A549 (cell line): ENCODE data around the gene ANKEF1. TPM values are rescaled to one million over a fixed set of nuclear protein-coding genes. Genes with fewer than 3 reads are reported as not detected.
A peak's percentile ranks its signal among the peaks of the same experiment; 100 is the strongest.

Experiments used
- ATAC-seq, 2 experiments: fragments of 200-7000 bp in 1 of 2; fragments of >200 bp in 1 of 2; cut with Nextera tagmentation in 1 of 2; cut with Tn5 transposase in 1 of 2; 3 replicates each; pipeline versions ENCODE4 v1.8.0 to v1.9.1; 2018 to 2020; ENCODE audit warnings: mild to moderate bottlenecking in 1 of 2, moderate library complexity in 1 of 2
- CTCF ChIA-PET: fragments of 300-600 bp; sonication (Branson Sonifier 250); formaldehyde crosslinking; extraction: SDS; loops from one replicate; lab custom pipeline; 2021; ENCODE audit warnings: antibody characterized with exemption, inconsistent platforms; lab: Yijun Ruan, JAX
- POLR2A ChIA-PET: fragments of 350-600 bp; formaldehyde crosslinking; extraction: SDS; loops from one replicate; lab custom pipeline; 2021; ENCODE audit warnings: antibody characterized with exemption, inconsistent platforms; lab: Yijun Ruan, JAX
- DNase-seq, 2 experiments: peaks; one replicate each; pipeline versions ENCODE4 v3.0.0 to v3.0.0-alpha.2; 2011 to 2016; ENCODE audit warnings: low read depth in 1 of 2, low spot score in 1 of 2
- FAIRE-seq: peaks from 2 replicates; lab custom pipeline; 2011; peaks lifted over from hg19 to GRCh38; lab: Jason Lieb, UNC
- H3K27ac ChIP-seq, 2 experiments: fragments of >200 bp; sonication (Bioruptor Twin); formaldehyde crosslinking; 3 replicates each; pipeline ENCODE4 v1.5.1; 2016 to 2017
- H3K4me1 ChIP-seq: fragments of >200 bp; sonication (Bioruptor Twin); formaldehyde crosslinking; 3 replicates; pipeline ENCODE4 v1.6.1; 2016
- H3K4me2 ChIP-seq: fragments of >200 bp; sonication (Bioruptor Twin); formaldehyde crosslinking; 3 replicates; pipeline ENCODE4 v1.6.1; 2016
- H3K4me3 ChIP-seq: fragments of >200 bp; sonication (Bioruptor Twin); formaldehyde crosslinking; 3 replicates; pipeline ENCODE4 v1.5.1; 2016
- H3K9me3 ChIP-seq: fragments of >200 bp; sonication (Bioruptor Twin); formaldehyde crosslinking; 3 replicates; pipeline ENCODE4 v1.6.1; 2016
- CEBPB ChIP-seq, 2 experiments: fragments of >200 bp in 1 of 2; sonication (Bioruptor Twin) in 1 of 2; formaldehyde crosslinking in 1 of 2; IDR thresholded peaks; 2 replicates each; pipeline ENCODE4 v1.6.1; 2012 to 2016
- EHF ChIP-seq: fragments of 250-450 bp; sonication (Bioruptor Pico); IDR thresholded peaks from 2 replicates; pipeline ENCODE4 v1.5.0; 2020; ENCODE audit warnings: mild to moderate bottlenecking
- HOXA7 ChIP-seq: fragments of 250-450 bp; sonication (Bioruptor Pico); IDR thresholded peaks from 2 replicates; pipeline ENCODE4 v1.5.0; 2020; ENCODE audit warnings: mild to moderate bottlenecking, moderate library complexity
- KDM1A ChIP-seq: fragments of 200-600 bp; sonication (generic); IDR thresholded peaks from 2 replicates; pipeline ENCODE4 v1.6.1; 2016; ENCODE audit warnings: low read depth, mild to moderate bottlenecking
- NPAS2 ChIP-seq: fragments of 250-450 bp; sonication (Bioruptor Pico); IDR thresholded peaks from 2 replicates; pipeline ENCODE4 v1.8.0; 2022; ENCODE audit warnings: mild to moderate bottlenecking, moderate library complexity, borderline replicate concordance
- RFX5 ChIP-seq: fragments of 450-650 bp; IDR thresholded peaks from 2 replicates; pipeline ENCODE4 v1.7.1; 2014; ENCODE audit warnings: antibody characterized with exemption, mild to moderate bottlenecking, moderate library complexity
- ZSCAN20 ChIP-seq: fragments of 250-450 bp; sonication (Bioruptor Pico); IDR thresholded peaks from 2 replicates; pipeline ENCODE4 v1.8.0; 2022; ENCODE audit warnings: mild to moderate bottlenecking, moderate library complexity
- WGBS: methylation state at CpG from one replicate; pipeline ENCODE4 v1.1.6; 2017; ENCODE audit errors: missing lambda C conversion rate; 5-methylcytosine and 5-hydroxymethylcytosine counted together
- polyA plus RNA-seq, 4 experiments: library from polyadenylated mRNA; depleted of rRNA in 3 of 4; stranded (reverse); fragments of >200 nt; fragmentation: RNase III in 1 of 4; extraction: RNeasy Plus Mini Kit Qiagen cat#74134 plus additional on column Dnase treatment in 1 of 4; gene quantifications; 2 replicates in 3 of 4; 3 replicates in 1 of 4; pipeline ENCODE4 v1.2.3, GENCODE V29; 2011 to 2017
- TF ChIP-seq, protein P1 (sequence below): fragments of 250-450 bp; sonication (Bioruptor Pico); IDR thresholded peaks from 2 replicates; pipeline ENCODE4 v1.5.0; 2021; ENCODE audit warnings: mild to moderate bottlenecking, moderate library complexity, borderline replicate concordance
- TF ChIP-seq, protein P2 (sequence below): fragments of >200 bp; sonication (Bioruptor Twin); formaldehyde crosslinking; IDR thresholded peaks from 3 replicates; pipeline ENCODE4 v1.5.1; 2016
- TF ChIP-seq, protein P3 (sequence below): fragments of >200 bp; sonication (Bioruptor Twin); formaldehyde crosslinking; IDR thresholded peaks from 2 replicates; pipeline ENCODE4 v1.6.1; 2016
- TF ChIP-seq, protein P4 (sequence below): fragments of 450-650 bp; IDR thresholded peaks from 2 replicates; pipeline ENCODE4 v1.6.1; 2014; ENCODE audit warnings: antibody characterized with exemption

ANKEF1 gene
- polyA plus RNA-seq, 2 of the 4 experiments (the other 2 are of a cell fraction), result 11.5 to 21.2 TPM

DNA sequence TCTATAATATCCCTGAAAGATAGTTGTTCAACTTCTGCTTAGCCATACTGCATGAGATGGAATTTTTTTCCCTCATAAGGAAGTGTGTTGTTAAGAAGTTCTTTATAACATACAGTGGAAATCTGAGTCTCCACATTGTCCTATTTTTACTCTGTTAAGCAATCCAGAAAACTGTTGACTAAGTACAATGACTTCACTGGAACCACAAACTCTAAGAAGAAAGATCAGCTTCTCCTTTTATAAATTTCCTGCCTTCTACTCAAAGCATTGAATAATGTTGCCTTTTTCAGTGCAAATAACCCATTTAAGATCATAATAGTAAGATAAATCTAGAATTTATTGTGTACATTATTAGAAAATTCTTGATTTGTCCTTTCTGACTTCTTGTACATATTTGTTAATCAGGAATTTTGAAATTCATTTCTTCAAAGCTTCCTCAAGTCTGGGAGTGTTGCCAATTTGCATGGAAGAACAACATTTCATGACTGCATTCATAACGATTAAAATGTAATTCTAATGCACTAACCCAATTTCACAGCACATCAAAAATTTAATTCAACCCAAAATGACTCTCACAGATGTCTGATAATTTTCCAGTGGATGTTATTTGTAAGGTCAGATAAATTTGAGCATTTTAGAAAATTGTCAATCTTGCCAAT, 45.6 kb upstream of the ANKEF1 start:
- H3K4me1 ChIP-seq, result peaks cover 6% of the 10 kb centered on the region; the same call in 1 of the 3 replicates
- TF ChIP-seq, protein P1, sequence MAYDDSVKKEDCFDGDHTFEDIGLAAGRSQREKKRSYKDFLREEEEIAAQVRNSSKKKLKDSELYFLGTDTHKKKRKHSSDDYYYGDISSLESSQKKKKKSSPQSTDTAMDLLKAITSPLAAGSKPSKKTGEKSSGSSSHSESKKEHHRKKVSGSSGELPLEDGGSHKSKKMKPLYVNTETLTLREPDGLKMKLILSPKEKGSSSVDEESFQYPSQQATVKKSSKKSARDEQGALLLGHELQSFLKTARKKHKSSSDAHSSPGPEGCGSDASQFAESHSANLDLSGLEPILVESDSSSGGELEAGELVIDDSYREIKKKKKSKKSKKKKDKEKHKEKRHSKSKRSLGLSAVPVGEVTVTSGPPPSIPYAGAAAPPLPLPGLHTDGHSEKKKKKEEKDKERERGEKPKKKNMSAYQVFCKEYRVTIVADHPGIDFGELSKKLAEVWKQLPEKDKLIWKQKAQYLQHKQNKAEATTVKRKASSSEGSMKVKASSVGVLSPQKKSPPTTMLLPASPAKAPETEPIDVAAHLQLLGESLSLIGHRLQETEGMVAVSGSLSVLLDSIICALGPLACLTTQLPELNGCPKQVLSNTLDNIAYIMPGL (CRISPR knock-in tag), result no peak
- TF ChIP-seq KDM1A, result no peak
- no peak overlapping the region for H3K4me3 ChIP-seq
- ChIA-PET CTCF (interaction anchor here (0.6 to 3.4 kb wide), 5 partner anchors 8 to 548 kb away, joined by 3 to 41 read pairs (median 4); no protein-coding TSS in a partner anchor), POLR2A (interaction anchor here (1.4 kb wide), 1 partner anchor 230 kb away, joined by 3 read pairs; the partner anchor contains the start of gene SNAP25)
- H3K4me2 ChIP-seq, result 0 out of 3 replicates have a peak overlapping the region, but pooled peaks have one; percentile 6
- FAIRE-seq (peak; percentile 13), ATAC-seq (no peak), DNase-seq (no peak)
- peak overlapping the region; percentile 21 to 55; a peak in 5 of 6 replicates for H3K27ac ChIP-seq
- no peaks in the 10 kb centered on the region for H3K9me3 ChIP-seq
- 19% methylated on average over 1 of the region's 1 CpG for whole genome bisulfite sequencing

DNA sequence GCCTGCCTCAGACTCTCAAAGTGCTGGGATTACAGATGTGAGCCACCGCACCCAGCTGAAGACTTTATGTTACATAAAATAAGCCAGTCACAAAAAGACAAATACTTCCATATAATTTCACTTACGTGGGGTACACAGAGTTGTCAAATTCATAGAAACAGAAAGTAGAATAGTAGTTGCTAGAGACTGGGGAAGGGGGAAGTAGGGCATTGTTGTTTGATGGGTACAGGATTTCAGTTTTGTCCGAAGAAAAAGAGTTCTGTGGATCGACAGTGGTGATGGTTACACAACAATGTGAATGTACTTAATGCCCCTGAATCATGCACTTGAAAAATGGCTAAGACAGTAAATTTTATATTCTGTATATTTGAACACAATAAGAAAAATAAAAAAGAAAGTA, 41.6 kb upstream of the ANKEF1 start:
- H3K4me2 ChIP-seq, result no peak overlapping the region
- DNase-seq, result no peak
- 80% methylated on average over 4 of the region's 4 CpGs for WGBS
- POLR2A ChIA-PET, result no interaction called here
- H3K4me3 ChIP-seq, result no peak overlapping the region
- peak; percentile 13 for FAIRE-seq
- 0 out of 3 replicates have a peak, but pooled peaks cover 4% of the 10 kb centered on the region for H3K9me3 ChIP-seq
- no peak overlapping the region for H3K27ac ChIP-seq
- H3K4me1 ChIP-seq, result peaks cover 6% of the 10 kb centered on the region; the same call in 1 of the 3 replicates
- CTCF ChIA-PET, result interaction anchor here (0.7 to 1.6 kb wide), 2 partner anchors 14 to 98 kb away, joined by 3 to 6 read pairs; no protein-coding TSS in a partner anchor
- no peak for TF ChIP-seq EHF (CRISPR knock-in tag)
- no peak for ATAC-seq

DNA sequence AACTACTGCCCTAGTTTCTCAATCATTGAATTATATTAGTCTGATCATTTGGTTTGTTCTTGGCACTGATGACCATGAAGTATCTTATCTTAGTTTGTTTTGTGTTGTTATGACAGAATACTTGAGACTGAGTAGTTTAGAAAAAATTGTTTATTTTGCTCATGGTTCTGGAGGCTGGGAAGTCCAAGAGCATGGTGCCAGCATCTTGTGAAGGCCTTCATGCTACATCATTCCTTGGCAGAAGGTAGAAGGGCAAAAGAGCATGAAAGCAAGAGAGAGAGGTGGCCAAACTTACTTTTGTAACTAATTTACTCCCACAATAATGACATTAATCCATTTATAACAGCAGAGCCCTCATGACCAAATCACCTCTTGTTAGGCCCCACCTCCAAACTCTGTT, 40.1 kb upstream of the ANKEF1 start:
- FAIRE-seq (peak; percentile 13), DNase-seq (no peak), ATAC-seq (no peak)
- no peak overlapping the region for H3K4me2 ChIP-seq
- peaks cover 4% of the 10 kb centered on the region; the same call in 2 of the 3 replicates for H3K4me1 ChIP-seq
- CTCF ChIA-PET, result interaction anchor here (1.5 to 1.6 kb wide), 2 partner anchors 16 to 96 kb away, joined by 6 to 8 read pairs; no protein-coding TSS in a partner anchor
- POLR2A ChIA-PET, result no interaction called here
- no peak overlapping the region for H3K4me3 ChIP-seq
- TF ChIP-seq, protein P2, sequence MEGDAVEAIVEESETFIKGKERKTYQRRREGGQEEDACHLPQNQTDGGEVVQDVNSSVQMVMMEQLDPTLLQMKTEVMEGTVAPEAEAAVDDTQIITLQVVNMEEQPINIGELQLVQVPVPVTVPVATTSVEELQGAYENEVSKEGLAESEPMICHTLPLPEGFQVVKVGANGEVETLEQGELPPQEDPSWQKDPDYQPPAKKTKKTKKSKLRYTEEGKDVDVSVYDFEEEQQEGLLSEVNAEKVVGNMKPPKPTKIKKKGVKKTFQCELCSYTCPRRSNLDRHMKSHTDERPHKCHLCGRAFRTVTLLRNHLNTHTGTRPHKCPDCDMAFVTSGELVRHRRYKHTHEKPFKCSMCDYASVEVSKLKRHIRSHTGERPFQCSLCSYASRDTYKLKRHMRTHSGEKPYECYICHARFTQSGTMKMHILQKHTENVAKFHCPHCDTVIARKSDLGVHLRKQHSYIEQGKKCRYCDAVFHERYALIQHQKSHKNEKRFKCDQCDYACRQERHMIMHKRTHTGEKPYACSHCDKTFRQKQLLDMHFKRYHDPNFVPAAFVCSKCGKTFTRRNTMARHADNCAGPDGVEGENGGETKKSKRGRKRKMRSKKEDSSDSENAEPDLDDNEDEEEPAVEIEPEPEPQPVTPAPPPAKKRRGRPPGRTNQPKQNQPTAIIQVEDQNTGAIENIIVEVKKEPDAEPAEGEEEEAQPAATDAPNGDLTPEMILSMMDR, result no peak
- TF ChIP-seq, protein P3, sequence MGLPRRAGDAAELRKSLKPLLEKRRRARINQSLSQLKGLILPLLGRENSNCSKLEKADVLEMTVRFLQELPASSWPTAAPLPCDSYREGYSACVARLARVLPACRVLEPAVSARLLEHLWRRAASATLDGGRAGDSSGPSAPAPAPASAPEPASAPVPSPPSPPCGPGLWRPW, result no peak
- TF ChIP-seq HOXA7 (CRISPR knock-in tag) (no peak), RFX5 (no peak), NPAS2 (CRISPR knock-in tag) (no peak), ZSCAN20 (CRISPR knock-in tag) (no peak)
- H3K9me3 ChIP-seq, result 0 out of 3 replicates have a peak, but pooled peaks cover 4% of the 10 kb centered on the region
- no peak overlapping the region for H3K27ac ChIP-seq

DNA sequence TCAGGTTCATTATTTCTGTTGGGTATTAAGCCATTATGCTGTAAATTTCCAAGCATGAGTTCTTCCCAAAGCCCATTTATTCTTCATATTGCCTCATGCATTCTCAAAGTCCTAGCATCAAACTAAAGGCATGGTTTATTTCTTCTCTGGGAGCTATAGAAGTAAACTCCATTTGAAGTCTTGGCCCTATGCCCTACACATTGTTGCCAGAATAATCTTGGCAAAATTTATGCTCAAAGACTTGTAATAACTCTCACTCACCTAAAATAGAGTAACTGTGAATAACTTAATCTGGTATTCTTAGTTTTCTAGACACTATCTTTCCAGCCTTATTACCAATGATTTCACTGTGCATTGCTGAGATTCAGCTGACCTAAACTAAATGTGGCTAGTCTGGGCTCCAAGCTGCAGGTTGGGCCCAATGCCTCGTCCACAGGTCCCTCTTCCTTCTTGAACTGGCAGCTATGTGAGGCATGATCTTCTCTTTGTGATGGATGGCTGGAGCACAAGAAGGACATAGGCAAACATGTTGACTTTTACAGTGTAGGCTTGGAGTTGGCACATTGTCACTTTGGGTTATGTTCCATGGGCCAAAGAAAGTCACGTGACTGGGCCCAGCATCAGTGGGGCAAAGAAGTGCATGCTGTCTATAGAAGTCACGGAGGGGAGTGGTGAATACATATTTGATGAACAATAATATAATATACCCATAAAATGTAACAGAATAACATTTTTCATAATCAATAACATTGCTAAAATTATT, 39.1 kb upstream of the ANKEF1 start:
- CTCF ChIA-PET, result interaction anchor here (0.7 kb wide), 2 partner anchors 15 to 17 kb away, joined by 3 read pairs; no protein-coding TSS in a partner anchor
- WGBS, result 59% methylated on average over 3 of the region's 3 CpGs
- POLR2A ChIA-PET, result no interaction called here
- Histone ChIP-seq H3K9me3 (0 out of 3 replicates have a peak, but pooled peaks cover 4% of the 10 kb centered on the region), H3K4me1 (peaks cover 8% of the 10 kb centered on the region; the same call in 2 of the 3 replicates)
- ATAC-seq, result no peak
- FAIRE-seq, result peak; percentile 68
- no peak for DNase-seq
- no peak for TF ChIP-seq CEBPB (IDR thresholded peaks at IDR 0.05)
- TF ChIP-seq, protein P4, sequence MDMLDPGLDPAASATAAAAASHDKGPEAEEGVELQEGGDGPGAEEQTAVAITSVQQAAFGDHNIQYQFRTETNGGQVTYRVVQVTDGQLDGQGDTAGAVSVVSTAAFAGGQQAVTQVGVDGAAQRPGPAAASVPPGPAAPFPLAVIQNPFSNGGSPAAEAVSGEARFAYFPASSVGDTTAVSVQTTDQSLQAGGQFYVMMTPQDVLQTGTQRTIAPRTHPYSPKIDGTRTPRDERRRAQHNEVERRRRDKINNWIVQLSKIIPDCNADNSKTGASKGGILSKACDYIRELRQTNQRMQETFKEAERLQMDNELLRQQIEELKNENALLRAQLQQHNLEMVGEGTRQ, result 0 out of 2 replicates have a peak, but pooled peaks have one; percentile 20
- TF ChIP-seq, all 56 proteins: peak for 1
- no peak overlapping the region for H3K4me3 ChIP-seq
- H3K4me2 ChIP-seq, result no peak overlapping the region
- H3K27ac ChIP-seq, result no peak overlapping the region
